HepG2 (cell line): ENCODE data around the gene MYO7B. TPM values are rescaled to one million over a fixed set of nuclear protein-coding genes. Genes with fewer than 3 reads are reported as not detected.

Experiments
- ATAC-seq: fragments of 200-7000 bp; cut with Tn5 transposase; 3 replicates; pipeline ENCODE4 v1.9.1; 2020; ENCODE audit warnings: mild to moderate bottlenecking, moderate library complexity
- BruUV-seq: library from RNA; stranded (reverse); fragments of 400-500 nt; replicated peaks from 2 replicates; lab custom pipeline; 2021; lab: Mats Ljungman, UMichigan
- CTCF ChIA-PET: fragments of 300-600 bp; formaldehyde crosslinking; extraction: SDS; loops from one replicate; lab custom pipeline; 2021; ENCODE audit warnings: low total read pairs, inconsistent platforms, low intra/inter-chr PET ratio; lab: Yijun Ruan, JAX
- POLR2A ChIA-PET: fragments of 350-600 bp; sonication (Branson Sonifier 250); formaldehyde crosslinking; loops from one replicate; lab custom pipeline; 2020; ENCODE audit warnings: antibody characterized with exemption, inconsistent platforms; lab: Yijun Ruan, JAX
- DNase-seq: peaks from one replicate; pipeline ENCODE4 v3.0.0-alpha.2; 2015; ENCODE audit warnings: low spot score
- FAIRE-seq: peaks from 3 replicates; lab custom pipeline; 2011; peaks lifted over from hg19 to GRCh38; lab: Jason Lieb, UNC
- H2AFZ ChIP-seq: one replicate; pipeline ENCODE4 v1.6.1; 2011; ENCODE audit warnings: low read length, inconsistent platforms
- H3K27ac ChIP-seq: fragments of 300-600 bp; 3 replicates; pipeline ENCODE4 v1.8.0; 2011; ENCODE audit warnings: mixed run types, mild to moderate bottlenecking, mixed read lengths, low read length, inconsistent platforms; ENCODE audit not compliant: insufficient read depth; ENCODE audit errors: extremely low read length
- H3K27me3 ChIP-seq, 2 experiments: fragments of 200-600 bp in 1 of 2; 2 replicates in 1 of 2; 3 replicates in 1 of 2; pipeline versions ENCODE4 v1.6.0 to v1.8.0; 2011; ENCODE audit warnings: low read length in 2 of 2, mild to moderate bottlenecking in 2 of 2, moderate library complexity in 2 of 2, inconsistent platforms in 1 of 2; ENCODE audit not compliant: insufficient read depth in 2 of 2, control insufficient read depth in 1 of 2
- H3K36me3 ChIP-seq, 2 experiments: fragments of 200-600 bp in 1 of 2; replicated peaks in 1 of 2; 2 replicates in 1 of 2; 3 replicates in 1 of 2; pipeline versions ENCODE4 v1.5.1 to v1.8.0; 2011; ENCODE audit warnings: low read length in 2 of 2, inconsistent platforms in 1 of 2; ENCODE audit not compliant: insufficient read depth in 2 of 2, control insufficient read depth in 1 of 2
- H3K4me1 ChIP-seq: 2 replicates; pipeline ENCODE4 v1.5.1; 2012; ENCODE audit warnings: low read length, inconsistent platforms; ENCODE audit not compliant: insufficient read depth
- H3K4me2 ChIP-seq: 2 replicates; pipeline ENCODE4 v1.6.0; 2011; ENCODE audit warnings: low read depth, low read length, inconsistent platforms
- H3K4me3 ChIP-seq, 3 experiments: fragments of 200-600 bp in 1 of 3; sonication (generic), shearing (Covaris generic) in 1 of 3; replicated peaks in 1 of 3; 2 replicates each; pipeline ENCODE4 v1.5.1; 2011 to 2016; ENCODE audit warnings: low read length in 3 of 3, inconsistent platforms in 2 of 3, low read depth in 2 of 3, mild to moderate bottlenecking in 2 of 3, control low read depth in 1 of 3, mixed read lengths in 1 of 3; ENCODE audit not compliant: insufficient read depth in 1 of 3
- H3K79me2 ChIP-seq: one replicate; pipeline ENCODE4 v1.6.1; 2011; ENCODE audit warnings: low read length, inconsistent platforms; ENCODE audit not compliant: insufficient read depth
- H3K9ac ChIP-seq: 2 replicates; pipeline ENCODE4 v1.6.0; 2011; ENCODE audit warnings: mild to moderate bottlenecking, low read depth, low read length, inconsistent platforms; ENCODE audit not compliant: insufficient read depth
- H3K9me3 ChIP-seq: 2 replicates; pipeline ENCODE4 v1.5.1; 2012; ENCODE audit warnings: mild to moderate bottlenecking, low read length
- H4K20me1 ChIP-seq: 2 replicates; pipeline ENCODE4 v1.6.0; 2011; ENCODE audit warnings: inconsistent platforms, mild to moderate bottlenecking, low read length, moderate library complexity; ENCODE audit not compliant: insufficient read depth
- DR1 ChIP-seq: sonication (generic); formaldehyde crosslinking; IDR thresholded peaks from 2 replicates; pipeline ENCODE4 v1.8.0; 2021; ENCODE audit warnings: mild to moderate bottlenecking, missing genetic modification reagents, inconsistent platforms
- FOXP4 ChIP-seq: sonication (generic); formaldehyde crosslinking; IDR thresholded peaks from 2 replicates; pipeline ENCODE4 v1.4.0; 2020; ENCODE audit warnings: missing genetic modification reagents
- GLMP ChIP-seq: sonication (generic); formaldehyde crosslinking; IDR thresholded peaks from 2 replicates; pipeline ENCODE4 v1.9.0; 2021; ENCODE audit warnings: missing genetic modification reagents, mild to moderate bottlenecking, borderline replicate concordance
- HNF1A ChIP-seq, 2 experiments: sonication (generic) in 1 of 2; formaldehyde crosslinking in 1 of 2; IDR thresholded peaks; 2 replicates each; pipeline versions ENCODE4 v1.4.0 to v1.6.1; 2016 to 2020; ENCODE audit warnings: borderline replicate concordance in 1 of 2, low read depth in 1 of 2, mild to moderate bottlenecking in 1 of 2, missing genetic modification reagents in 1 of 2
- MTF2 ChIP-seq: sonication (generic); formaldehyde crosslinking; IDR thresholded peaks from 2 replicates; pipeline ENCODE4 v1.5.0; 2020; ENCODE audit warnings: missing genetic modification reagents, borderline replicate concordance
- TFE3 ChIP-seq: IDR thresholded peaks from 2 replicates; pipeline ENCODE4 v1.6.1; 2016
- ZBTB25 ChIP-seq: IDR thresholded peaks from 2 replicates; pipeline ENCODE4 v1.6.1; 2018; ENCODE audit warnings: missing genetic modification reagents
- ZBTB39 ChIP-seq: sonication (generic); formaldehyde crosslinking; IDR thresholded peaks from 2 replicates; pipeline ENCODE4 v1.5.0; 2020; ENCODE audit warnings: missing genetic modification reagents
- ZNF749 ChIP-seq: sonication (generic); formaldehyde crosslinking; IDR thresholded peaks from 2 replicates; pipeline ENCODE4 v1.8.0; 2022; ENCODE audit warnings: mild to moderate bottlenecking, missing genetic modification reagents, moderate library complexity, borderline replicate concordance
- WGBS: methylation state at CpG from one replicate; pipeline ENCODE4 v1.1.6; 2017; ENCODE audit warnings: low lambda C conversion rate; 5-methylcytosine and 5-hydroxymethylcytosine counted together
- in situ Hi-C: cut with HindIII; loops from 2 replicates; pipeline ENCODE4 v1.10.0; 2017; ENCODE audit warnings: low pct_unique_long_range_greater_than_20kb; ENCODE audit not compliant: extremely low pct_ligation_motif_present
- intact Hi-C: fragments of 100-400 bp; cut with micrococcal nuclease; formaldehyde crosslinking; loops from one replicate; pipeline ENCODE4 v1.10.0; 2022; ENCODE audit not compliant: unreplicated experiment
- polyA plus RNA-seq, 8 experiments: library from polyadenylated mRNA; depleted of rRNA in 3 of 8; stranded (reverse) in 7 of 8; unstranded in 1 of 8; fragments of >200 nt; fragmentation: Illumina TruSeq in 4 of 8; extraction: Trizol in 4 of 8; gene quantifications; 2 replicates each; pipeline versions ENCODE4 v1.2.1 to v1.2.3, GENCODE V29; 2011 to 2016; ENCODE audit warnings: low read depth in 4 of 8, missing spikeins in 1 of 8, mixed read lengths in 1 of 8; ENCODE audit not compliant: insufficient read depth in 1 of 8
- total RNA-seq, 5 experiments: library from RNA; depleted of rRNA; stranded (reverse); fragments of >200 nt; fragmentation: Illumina TruSeq; extraction: Trizol; gene quantifications; 2 replicates each; pipeline ENCODE4 v1.2.3, GENCODE V29; 2016; ENCODE audit warnings: low read depth in 1 of 5

The MYO7B gene
- total and polyA plus RNA-seq, 2 of the 13 experiments (the other 11 are each of a cell fraction or from before 2014, with no cell fraction given): not detected

GRCh38 chr2:127596311-127597045, 61.0 kb downstream of the MYO7B start:
- ATAC-seq: no peak
- CTCF ChIA-PET: no interaction called here
- no TSS peak for BruUV-seq
- TF ChIP-seq MTF2 (CRISPR knock-in tag) (no peak), DR1 (CRISPR knock-in tag) (no peak), ZBTB25 (CRISPR knock-in tag) (no peak), ZNF749 (no peak), ZBTB39 (CRISPR knock-in tag) (no peak), TFE3 (CRISPR knock-in tag) (no peak), HNF1A (IDR thresholded peaks at IDR 0.05; ENCODE audit: low read depth) (no peak), HNF1A (CRISPR knock-in tag; IDR thresholded peaks at IDR 0.05; ENCODE audit: borderline replicate concordance) (no peak), GLMP (no peak), FOXP4 (CRISPR knock-in tag) (no peak)

More at GRCh38 chr2:127596311-127597045, 61.0 kb downstream of the MYO7B start:
- Histone ChIP-seq H3K36me3 (no peaks in the 10 kb centered on the region), H3K27me3 (peaks cover 2 to 23% of the 10 kb centered on the region in 2 experiments; a peak in 4 of 5 replicates), H2AFZ (no peak overlapping the region), H3K9me3 (no peaks in the 10 kb centered on the region), H3K9ac (no peak overlapping the region), H3K79me2 (no peaks in the 10 kb centered on the region), H3K4me2 (no peak overlapping the region), H4K20me1 (no peaks in the 10 kb centered on the region), H3K27ac (no peak overlapping the region), H3K4me1 (peaks cover 5% of the 10 kb centered on the region; the same call in 1 of the 2 replicates), H3K4me3 (no peak overlapping the region)
- POLR2A ChIA-PET: no interaction called here
- in situ Hi-C loops: no loop called here
- FAIRE-seq (no peak), DNase-seq (no peak)
- 48% methylated on average over 9 of the region's 14 CpGs for WGBS
- intact Hi-C loops: loop anchor here (10.0 kb wide), 1 partner anchor 228 kb away; no protein-coding TSS in a partner anchor
